Amygdala (tissue), 56 donors: Measurements from ENCODE around the gene TXNRD1.
"Not testable (repeated sequence)": the region's sequence is repeated elsewhere in the genome, so short reads cannot be mapped to it uniquely, and the experiment has no call there.

Experiments
- DNase-seq, 56 donors: peaks; one replicate each; lab custom pipeline; 2025; lab: John Stamatoyannopoulos, UW

Gene TXNRD1

DNA sequence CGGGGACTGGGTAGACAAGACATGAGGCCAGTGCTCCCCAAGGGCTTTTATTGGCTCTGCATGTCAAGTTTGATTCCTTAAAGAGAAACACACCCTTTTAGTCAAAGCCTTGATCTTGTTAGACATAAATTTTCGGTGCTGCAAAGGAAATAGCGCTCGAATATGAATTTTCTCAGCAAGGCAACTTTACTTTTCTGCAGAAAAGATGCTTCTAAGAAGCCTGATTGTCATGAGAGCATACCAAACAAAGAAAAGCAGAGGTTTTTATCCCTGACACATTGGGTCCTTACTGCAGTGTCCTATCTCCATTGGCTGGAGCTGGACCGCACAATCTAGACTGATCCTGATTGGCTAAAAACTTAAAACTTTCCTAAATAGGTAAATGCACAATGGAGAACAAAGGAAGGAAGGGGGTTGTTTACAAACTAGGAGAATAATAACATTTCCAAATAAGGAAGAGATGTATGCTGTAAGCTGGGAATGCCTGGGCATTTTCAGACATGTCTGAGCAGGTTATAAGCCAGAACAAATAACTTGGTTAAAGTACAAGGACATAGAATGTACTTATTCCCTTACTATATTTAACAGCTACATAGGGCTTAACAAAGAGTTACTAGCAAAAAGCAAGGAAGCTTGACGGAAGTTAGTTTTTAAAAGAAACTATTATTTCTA is 17.2 kb downstream of the TXNRD1 start:
- DNase-seq, result no peak

DNA sequence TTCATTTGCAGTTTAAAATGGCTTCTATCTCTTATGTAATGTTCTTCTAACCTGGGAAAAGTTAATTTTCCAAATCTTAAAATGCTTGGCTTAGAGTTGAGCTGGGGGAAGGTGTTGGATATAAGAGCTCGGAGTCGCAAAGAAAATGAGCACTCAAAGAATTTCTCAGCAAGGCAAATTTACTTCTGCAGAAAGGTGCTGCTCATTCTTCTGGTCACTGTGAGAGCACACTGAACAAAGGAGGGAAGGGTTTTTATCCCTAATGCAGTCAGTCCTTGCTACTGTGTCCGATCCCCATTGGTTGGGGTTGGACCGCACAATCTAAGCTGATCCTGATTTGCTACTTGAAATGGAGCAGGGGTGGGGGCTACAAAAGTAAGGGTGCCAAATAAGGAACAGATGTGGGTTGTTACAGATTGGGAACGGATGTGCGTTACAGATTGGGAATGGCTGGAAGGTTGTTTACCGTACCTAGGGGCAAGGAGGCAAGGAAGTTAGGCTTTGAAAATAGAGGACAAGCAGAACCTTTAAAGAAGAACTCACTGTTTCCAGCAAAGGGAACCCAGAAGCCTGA is 19.4 kb downstream of the TXNRD1 start:
- DNase-seq, result no peak

DNA sequence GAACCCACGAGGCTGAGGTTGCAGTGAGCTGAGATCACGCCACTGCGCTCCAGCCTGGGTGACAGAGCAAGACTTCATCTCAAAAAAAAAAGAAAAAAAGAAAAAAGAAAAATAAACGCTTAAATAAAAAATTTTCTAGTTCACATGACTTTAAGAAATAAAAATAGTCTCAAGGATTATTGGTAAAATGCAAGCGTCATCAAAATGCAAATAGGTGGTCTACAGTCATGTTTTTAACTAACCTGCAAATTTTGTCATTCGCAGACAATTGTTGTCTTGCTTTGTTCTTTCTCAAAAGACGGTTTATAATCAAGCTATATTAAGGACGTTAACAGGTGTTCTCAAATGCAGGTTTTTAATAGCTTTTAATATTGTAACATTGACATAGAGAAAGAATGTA is 22.4 kb downstream of the TXNRD1 start:
- no peak for DNase-seq

DNA sequence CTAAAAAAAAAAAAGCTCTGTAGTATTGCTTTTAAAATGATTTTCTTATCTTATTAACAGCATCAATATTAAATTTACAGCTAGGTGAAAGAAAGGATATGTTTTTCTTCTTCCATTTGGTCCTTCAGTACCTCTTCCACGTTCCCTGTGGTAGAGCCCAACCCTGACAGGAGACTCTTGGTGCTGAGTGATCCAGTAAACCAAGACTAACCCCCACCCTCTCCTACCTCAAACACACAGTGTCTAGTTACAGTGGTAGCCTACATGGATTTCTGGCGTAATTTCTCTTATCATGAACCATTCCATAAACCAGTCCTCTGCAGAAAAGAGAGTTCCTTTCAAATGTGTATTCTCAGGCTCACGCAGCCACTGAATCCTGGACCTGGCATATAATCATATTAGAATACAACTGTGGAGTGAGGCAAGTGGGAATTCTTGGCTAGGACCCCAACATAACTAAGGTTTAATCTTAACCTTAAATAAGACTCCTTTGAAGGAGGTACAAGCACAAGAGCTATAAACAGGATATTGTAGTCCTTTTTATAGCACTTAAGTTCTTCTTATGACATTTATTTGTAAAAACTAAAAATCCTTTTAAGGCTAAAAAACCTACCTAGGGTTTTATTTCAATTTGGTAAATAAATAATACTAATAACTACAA is 27.1 kb downstream of the TXNRD1 start:
- DNase-seq, result no peak

DNA sequence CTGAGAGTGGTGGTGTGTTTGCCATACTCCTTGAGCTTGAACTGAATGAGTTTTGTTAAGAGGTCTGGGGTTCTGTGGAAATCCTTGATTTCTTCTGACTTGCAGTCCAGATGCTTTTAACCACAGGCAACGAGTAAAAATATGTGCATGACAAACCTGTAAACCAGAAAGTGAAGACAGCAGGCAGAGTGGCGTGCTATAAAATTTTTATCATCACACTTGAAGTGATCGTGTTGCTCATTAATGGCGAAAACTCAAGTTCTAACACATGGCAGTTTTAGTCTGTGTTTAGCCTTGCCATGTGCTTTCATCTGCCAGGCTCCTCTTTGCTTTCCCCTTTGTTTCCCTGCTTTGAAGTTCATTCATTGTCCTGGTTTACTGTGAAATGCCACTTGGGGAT is 28.0 kb downstream of the TXNRD1 start:
- DNase-seq, result no peak

DNA sequence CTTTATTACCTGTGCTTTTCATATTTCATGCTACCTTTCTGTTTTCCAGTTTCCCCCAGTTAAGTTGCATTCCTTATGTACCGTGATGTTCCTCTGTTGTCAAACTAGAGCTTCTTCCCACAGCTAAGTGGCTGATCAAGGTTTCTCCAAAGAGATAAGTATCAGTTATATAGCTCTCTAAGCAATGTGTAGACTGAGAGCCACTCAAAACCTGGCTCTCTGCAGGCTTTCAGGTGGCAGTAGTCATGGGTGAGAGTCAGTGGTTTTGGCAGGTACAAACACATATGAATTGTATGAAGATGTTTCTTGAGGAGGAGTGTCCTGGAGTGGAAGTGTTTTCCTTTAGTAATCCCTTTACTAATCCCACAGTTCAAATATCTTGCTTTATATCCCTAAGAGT is 28.4 kb downstream of the TXNRD1 start:
- DNase-seq, result no peak

DNA sequence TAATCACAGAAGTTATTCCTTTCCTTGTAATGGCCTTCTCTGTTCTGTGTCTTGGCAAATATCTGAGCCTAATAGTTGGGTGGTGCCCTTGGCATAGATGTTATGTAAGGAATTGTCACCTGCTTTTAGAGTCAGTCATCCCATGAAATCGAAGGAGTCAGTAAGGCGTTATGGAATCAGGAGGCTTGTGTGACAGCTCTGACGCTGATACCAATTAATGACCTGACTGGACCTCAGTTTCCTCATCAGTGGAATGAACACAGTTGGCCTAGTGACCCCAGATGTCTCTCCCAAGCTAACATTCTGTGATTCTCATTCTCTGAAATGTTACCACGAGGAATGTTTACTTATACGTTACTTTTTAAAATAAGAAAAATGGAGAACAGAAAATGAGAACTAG is 32.1 kb downstream of the TXNRD1 start:
- no peak for DNase-seq

DNA sequence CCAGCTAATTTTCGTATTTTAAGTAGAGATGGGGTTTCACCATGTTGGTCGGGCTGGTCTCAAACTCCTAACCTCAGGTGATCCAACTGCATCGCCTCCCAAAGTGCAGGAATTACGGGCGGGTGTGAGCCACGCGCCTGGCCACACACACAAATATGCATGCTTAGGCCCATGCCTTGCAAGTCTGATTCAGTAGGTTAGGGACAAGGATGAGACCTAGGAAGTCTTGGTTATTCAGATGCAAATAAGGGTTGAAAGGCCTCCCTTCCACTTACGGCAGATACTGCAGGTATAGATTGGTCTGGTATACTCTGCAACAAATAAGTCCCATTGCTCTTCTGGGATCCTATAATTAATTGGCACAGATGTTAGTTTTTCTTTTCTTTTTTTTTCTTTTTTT is 32.9 kb downstream of the TXNRD1 start:
- DNase-seq, result no peak

DNA sequence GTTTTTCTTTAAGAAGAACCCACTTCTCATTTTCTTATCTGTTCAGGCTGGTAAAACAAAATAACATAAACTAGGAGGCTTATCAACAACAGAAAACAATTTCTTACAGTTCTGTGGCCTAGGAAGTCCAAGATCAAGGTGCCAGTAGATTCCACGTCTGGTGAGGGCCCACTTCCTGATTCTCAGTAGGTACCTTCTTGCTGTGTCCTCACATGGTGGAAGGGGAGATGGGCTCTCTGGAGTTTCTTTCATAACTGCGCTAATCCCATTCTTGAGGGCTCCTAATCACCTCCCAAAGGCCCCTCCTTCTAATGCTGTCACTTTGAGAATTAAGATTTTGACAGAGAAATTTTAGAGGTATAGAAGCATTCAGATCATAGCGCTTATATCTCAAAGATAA is 33.4 kb downstream of the TXNRD1 start:
- no peak for DNase-seq

DNA sequence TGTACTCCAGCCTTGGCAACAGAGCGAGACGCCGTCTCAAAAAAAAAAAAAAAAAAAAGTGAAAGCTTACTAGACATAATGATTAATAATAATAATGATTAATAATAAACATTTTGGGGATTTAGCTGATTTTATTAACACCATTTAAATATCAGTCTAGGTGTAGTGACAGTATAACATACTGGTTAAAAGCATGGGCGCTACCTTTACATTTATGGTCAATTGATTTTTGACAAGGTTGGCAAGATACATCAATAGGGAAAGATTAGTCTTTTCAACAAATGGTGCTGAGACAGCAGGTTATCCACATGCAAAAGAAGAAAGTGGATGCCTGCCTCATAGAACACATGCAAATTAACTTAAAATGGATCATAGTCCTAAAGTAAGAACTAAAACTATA is 34.3 kb downstream of the TXNRD1 start:
- DNase-seq, result no peak

DNA sequence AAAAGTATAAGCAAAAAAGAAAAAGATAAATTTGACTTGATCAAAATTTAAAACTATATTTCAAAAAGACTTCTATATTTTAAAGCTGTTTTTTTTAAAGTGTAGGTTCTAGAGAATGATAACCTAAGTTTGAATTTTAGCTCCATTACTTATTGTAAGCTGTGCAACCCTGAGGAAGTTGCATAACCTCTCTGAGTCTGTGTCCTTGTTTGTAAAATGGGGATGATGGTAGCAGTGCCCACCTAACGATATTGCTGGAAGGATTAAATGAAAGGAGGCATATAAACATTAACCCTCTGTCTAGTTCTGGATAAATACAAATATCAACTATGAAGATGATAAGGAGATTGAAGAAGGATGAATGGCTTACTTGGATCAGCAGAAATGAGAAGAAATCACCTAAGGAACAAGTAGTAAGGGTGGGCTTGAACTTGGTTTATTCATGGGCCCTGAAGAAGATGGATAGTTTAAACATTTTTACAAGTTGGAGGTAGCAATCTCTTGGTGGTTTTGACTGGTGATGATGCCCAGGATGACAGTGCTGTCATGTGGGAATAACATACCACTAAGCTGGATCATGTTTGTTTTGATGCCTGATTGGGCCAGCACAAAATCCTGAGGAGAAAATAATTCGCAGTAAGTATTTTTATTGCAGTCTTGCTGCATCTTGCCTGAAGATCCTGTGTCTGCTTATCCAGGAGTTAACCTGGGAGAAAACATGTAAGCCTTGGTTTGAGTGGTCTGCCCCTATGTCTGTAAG is 35.0 kb downstream of the TXNRD1 start:
- DNase-seq, result no peak

DNA sequence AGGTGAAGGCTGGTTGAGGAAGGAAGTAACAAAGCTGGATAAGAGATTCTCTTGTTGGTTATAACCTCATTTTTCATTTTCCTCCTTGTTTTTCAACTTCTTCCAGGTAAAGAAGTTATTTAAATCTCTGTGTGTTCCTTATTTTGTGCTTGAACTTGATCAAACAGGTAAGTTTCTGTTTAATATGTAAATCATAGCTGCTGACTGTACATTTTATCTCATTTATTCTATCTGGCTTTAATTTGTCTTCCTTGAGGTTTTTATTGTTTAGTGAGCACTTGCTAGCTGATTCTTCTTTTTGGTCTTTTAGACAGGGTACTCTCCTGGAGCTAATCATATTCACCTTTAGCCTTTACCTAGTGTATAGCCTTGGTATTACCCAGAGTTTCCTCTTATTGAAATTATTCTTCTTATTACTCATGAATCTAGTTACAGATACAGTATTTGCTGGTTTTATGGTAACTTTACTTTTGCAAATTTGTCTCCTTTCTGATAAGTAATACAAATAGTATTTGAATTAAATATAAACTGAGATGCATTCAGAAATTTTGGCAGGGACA is 42.4 kb downstream of the TXNRD1 start:
- no peak for DNase-seq

DNA sequence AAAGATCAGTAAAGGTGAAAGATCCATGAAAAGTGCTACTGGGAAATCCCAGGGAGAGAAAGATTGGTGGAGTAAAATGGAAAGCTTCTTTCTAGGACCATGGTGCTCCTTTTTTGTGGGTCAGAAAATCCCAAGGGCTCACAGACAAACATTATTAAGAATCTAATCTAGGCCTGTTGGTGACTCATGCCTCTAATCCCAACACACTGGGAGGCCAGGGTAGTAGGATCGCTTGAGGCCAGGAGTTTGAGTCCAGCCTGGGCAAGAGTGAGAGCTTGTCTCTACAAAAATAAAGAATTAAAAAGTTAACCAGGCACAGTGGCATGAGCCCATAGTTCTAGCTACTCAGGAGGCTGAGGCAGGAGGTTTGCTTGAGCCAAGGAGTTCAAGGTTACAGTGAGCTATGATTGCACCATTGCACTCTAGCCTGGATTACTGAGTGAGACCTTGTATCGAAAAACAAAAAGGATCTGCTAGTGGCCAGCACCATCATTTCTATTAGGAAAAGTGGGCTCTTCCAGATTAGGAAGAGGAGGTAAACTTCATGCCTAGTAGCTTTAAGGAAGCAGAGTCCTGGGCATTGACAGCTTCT is 43.0 kb downstream of the TXNRD1 start:
- DNase-seq, result no peak

DNA sequence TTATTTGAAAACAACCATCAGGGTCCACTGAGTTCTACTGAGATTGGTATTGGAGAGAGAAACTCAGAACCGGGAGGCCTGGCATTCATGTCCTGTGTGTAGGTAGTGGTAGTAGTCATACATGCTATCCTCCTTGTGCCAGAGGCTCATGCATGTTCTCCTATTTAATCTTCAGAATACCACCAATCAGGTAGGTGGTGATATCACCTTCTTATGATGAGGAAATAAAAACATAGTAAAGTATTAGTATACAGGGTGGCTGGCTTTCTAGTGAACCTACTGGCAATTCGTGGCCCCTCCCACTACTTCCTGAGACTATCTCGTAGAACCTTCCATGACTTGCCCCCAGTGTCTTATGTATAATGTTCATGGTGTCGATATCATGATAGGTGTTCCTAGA is 47.4 kb downstream of the TXNRD1 start:
- no peak for DNase-seq

DNA sequence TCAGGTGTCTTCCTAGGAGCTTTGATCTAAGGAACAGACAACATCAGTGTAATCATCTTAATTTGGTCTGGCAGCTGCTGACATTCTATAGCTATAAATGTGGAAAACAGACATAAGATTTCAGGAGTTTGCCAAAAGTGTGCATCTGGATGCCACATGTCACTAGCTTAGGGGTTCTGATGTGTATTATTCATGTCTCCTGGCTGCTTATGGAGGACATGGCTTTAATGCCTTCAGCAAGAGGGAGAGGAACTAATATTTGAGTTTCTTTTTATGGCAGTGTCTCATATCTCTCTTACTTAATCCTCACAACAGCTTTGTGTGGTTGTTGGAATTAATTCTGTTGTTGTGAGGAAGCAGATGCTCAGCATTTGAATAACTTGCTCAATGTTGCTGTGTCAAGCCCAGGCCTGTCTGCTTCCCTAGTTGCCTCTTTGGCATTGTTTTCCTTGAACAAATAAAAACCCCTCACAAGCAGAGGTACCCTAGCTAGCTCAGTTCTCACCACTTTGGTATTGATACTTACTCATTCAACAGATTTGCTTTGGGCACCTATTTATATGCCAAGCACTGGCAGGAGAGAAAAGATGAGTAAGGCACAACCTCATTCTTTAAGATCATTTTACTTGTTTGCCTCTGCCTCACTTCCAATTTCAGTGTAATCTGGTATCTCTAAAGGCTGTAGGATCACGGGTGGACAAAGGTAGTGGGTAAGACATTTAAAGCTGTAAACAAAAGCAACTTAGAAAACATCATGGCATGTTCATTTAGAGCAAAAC is 48.2 kb downstream of the TXNRD1 start:
- no peak for DNase-seq

DNA sequence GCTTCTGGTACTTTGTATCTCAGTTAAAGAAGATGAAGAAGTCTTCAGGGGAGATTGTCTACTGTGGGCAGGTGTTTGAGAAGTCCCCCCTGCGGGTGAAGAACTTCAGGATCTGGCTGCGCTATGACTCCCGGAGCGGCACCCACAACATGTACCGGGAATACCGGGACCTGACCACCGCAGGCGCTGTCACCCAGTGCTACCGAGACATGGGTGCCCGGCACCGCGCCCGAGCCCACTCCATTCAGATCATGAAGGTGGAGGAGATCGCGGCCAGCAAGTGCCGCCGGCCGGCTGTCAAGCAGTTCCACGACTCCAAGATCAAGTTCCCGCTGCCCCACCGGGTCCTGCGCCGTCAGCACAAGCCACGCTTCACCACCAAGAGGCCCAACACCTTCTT is 49.9 kb downstream of the TXNRD1 start:
- not testable (repeated sequence) for DNase-seq

DNA sequence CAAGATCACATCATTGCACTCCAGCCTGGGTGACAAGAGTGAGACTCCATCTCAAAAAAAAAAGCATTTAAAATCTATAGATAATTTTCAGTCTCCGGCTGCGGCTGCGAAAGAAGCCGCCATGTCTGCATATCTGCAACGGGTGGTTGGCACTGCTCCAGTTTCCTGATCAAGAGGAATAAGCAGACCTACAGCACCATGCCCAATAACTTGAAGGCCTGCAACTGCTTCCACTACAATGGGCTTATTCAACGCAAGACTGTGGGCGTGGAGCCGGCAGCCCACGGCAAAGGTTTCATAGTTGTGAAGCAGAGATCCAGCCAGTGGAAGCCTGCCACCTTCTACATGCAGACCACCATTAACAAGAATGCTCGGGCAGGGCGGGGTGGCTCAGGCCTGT is 57.4 kb downstream of the TXNRD1 start:
- no peak for DNase-seq

DNA sequence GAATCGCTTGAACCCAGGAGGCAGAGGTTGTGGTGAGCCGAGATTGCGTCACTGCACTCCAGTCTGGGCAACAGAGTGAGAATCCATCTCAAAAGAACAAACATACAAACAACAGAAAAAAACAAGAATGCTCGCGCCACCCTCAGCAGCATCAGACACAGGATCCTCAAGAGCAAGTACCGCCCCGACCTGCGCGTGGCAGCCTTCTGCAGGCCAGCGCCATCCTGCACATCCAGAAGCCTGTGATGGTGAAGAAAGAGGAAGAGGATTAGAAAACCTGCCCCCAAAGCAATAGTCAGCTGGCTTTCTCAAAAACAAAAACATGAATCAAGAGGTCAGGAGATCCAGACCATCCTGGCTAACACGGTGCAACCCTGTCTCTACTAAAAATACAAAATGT is 57.9 kb downstream of the TXNRD1 start:
- no peak for DNase-seq

DNA sequence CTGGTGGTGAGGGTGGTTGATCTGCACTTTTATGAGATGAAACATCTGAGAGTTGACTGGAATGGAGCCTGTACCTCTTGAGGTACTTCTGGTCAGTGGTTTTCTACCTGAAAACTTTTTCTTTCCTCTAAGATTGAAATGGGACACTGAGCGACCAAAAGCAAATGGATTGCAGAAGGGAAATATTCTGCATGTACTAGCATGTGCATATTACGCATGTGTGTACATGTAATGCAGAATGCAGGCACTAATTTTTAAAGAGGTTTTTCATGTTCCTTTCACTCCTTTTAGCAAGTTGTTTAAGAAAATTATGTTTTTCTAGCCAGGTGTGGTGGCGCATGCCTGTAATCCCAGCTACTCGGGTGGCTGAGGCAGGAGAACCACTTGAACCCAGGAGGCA is 59.2 kb downstream of the TXNRD1 start:
- no peak for DNase-seq

DNA sequence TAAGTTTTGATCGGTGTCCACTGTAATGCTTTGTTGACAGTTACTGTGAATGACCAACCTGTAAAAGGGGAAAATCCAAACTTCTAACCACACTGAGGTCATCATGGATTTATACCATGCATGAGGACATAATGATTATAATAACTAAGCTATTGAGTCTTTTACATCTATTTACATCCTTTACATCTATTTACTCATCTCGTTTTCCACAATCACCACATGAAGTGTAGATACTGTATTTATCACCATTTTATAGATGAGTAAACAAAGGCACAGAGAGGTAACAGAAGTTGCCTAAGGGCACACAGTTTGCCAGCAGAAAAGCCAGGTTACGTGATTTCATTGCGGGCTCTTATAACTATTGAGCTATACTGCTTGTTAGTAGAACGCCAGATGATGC is 60.1 kb downstream of the TXNRD1 start:
- no peak for DNase-seq
